ENCODE measurements around the gene CYP11A1. TPM values are rescaled to one million over a fixed set of nuclear protein-coding genes. Genes with fewer than 3 reads are reported as not detected.

The CYP11A1 gene
- total RNA-seq, 1 donor from 2014 or later, result 1.1 TPM

DNA sequence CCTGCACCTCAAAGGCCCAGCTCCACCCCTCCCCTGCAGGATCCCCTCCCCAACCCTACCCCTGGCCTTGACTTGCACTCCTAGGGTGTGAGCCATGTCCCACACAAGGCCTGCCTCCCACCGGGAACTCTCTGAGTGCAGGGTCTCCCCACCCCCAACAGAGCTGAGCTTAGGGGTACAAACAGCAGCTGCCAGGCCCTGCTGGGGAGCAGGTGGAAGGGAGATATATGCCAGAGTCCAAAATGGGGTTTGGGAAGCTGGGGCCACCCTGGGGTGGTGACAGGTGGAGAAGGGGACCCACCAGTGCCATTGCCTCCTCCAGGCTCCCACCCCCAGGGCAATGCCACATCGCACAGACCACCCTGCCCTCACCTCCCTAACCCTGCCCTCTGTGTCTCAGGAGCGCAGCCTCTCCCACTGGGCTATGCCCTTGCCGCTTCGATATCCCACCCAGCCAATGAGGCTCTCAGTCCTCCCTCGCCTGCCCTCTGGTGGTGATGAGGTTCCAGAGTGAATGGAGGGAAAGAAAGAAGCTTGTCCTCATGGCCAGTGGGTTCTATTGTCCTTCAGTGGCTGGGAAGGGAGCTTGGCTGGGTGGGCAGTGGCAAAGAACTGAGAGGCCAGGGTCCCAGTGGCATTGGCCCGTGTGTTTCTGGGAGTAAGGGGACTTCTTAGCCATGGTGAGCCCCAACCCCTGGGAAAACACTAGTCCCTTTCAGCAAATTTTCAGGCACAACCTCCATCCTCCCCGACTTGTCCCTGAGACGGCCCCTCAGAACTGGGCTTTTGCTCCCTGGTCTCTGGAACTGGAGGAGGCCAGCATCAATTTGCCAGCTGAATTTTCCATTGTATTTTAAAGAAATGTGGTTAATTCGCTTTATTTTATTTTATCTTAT lies 46.8 kb downstream of the CYP11A1 start:
- no peak for ATAC-seq
- H3K4me1 ChIP-seq, result peaks cover 1% of the 10 kb centered on the region
- H3K36me3 ChIP-seq, result no peaks in the 10 kb centered on the region
- TF ChIP-seq, protein P1, sequence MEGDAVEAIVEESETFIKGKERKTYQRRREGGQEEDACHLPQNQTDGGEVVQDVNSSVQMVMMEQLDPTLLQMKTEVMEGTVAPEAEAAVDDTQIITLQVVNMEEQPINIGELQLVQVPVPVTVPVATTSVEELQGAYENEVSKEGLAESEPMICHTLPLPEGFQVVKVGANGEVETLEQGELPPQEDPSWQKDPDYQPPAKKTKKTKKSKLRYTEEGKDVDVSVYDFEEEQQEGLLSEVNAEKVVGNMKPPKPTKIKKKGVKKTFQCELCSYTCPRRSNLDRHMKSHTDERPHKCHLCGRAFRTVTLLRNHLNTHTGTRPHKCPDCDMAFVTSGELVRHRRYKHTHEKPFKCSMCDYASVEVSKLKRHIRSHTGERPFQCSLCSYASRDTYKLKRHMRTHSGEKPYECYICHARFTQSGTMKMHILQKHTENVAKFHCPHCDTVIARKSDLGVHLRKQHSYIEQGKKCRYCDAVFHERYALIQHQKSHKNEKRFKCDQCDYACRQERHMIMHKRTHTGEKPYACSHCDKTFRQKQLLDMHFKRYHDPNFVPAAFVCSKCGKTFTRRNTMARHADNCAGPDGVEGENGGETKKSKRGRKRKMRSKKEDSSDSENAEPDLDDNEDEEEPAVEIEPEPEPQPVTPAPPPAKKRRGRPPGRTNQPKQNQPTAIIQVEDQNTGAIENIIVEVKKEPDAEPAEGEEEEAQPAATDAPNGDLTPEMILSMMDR (IDR thresholded peaks at IDR 0.05), result peak; percentile 50
- no peaks in the 10 kb centered on the region for H3K27me3 ChIP-seq
- no peak overlapping the region for H3K4me3 ChIP-seq
- intact Hi-C loops (cut with DNase I), result no loop called here
- H3K27ac ChIP-seq, result no peak overlapping the region
- no peak for DNase-seq
- H3K9me3 ChIP-seq, result no peaks in the 10 kb centered on the region

DNA sequence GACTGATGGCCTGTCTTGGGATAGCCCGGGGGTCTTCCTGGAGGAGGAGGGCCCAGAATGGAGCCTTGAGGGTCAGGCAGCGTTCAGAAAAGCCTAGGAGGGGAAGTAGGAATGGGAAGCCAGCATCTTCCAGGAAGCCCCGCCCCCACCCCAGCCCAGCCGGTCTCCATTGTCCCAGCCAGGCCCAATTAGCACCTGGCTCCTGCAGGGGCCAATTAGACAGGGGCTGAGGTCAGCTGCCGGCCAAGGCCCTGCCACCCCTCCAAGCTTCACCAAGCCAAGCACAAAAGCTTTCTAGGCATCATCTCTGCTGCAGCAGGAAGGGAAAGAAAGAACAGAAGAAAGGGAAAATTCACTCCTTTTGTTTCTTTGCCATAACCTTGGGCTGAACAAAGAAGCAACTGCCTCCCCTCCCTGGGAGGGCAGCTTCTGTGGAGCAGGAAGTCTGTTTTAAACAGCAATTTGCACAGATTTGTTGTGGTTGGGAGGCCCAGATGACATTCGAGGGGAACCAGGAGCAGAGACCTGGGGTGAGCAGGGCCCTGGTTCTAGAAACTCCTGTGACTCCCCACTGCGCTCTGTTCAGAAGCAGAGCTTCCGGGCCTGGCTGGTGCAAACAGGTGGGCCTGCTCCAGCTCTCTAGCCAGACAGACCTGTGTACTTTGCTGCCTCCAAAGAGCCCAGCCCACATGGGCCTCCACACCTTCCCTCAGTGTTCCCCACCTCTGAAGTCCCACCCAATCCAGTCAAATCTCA lies 47.7 kb downstream of the CYP11A1 start:
- no peaks in the 10 kb centered on the region for H3K9me3 ChIP-seq
- no peak overlapping the region for H3K4me3 ChIP-seq
- H3K27ac ChIP-seq, result no peak overlapping the region
- ATAC-seq (no peak), DNase-seq (no peak)
- TF ChIP-seq, protein P1 (IDR thresholded peaks at IDR 0.05), result no peak
- no peaks in the 10 kb centered on the region for H3K27me3 ChIP-seq
- peaks cover 2% of the 10 kb centered on the region for H3K4me1 ChIP-seq
- intact Hi-C loops (cut with DNase I), result no loop called here
- no peaks in the 10 kb centered on the region for H3K36me3 ChIP-seq

DNA sequence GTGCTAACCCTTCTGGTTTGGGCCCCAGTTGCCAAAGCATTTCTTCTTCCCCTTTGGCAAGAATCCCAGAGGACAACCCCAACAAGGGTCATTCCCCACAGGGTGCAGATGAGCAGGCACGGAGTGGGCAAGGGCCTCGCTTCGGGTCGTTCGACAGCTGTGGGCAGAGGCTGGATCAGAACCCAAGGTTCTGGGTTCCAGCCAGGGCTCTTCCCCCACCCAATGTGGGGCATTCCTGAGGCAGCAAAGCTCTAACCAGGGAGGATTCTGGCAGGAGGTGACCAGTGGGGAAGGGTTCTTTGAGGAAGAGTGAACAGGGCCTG lies 48.3 kb downstream of the CYP11A1 start:
- H3K4me1 ChIP-seq, result peaks cover 2% of the 10 kb centered on the region
- ATAC-seq (no peak), DNase-seq (no peak)
- intact Hi-C loops (cut with DNase I), result no loop called here
- no peak overlapping the region for H3K4me3 ChIP-seq
- no peak overlapping the region for H3K27ac ChIP-seq
- H3K9me3 ChIP-seq, result no peaks in the 10 kb centered on the region
- H3K27me3 ChIP-seq, result no peaks in the 10 kb centered on the region
- TF ChIP-seq, protein P1 (IDR thresholded peaks at IDR 0.05), result no peak
- no peaks in the 10 kb centered on the region for H3K36me3 ChIP-seq

DNA sequence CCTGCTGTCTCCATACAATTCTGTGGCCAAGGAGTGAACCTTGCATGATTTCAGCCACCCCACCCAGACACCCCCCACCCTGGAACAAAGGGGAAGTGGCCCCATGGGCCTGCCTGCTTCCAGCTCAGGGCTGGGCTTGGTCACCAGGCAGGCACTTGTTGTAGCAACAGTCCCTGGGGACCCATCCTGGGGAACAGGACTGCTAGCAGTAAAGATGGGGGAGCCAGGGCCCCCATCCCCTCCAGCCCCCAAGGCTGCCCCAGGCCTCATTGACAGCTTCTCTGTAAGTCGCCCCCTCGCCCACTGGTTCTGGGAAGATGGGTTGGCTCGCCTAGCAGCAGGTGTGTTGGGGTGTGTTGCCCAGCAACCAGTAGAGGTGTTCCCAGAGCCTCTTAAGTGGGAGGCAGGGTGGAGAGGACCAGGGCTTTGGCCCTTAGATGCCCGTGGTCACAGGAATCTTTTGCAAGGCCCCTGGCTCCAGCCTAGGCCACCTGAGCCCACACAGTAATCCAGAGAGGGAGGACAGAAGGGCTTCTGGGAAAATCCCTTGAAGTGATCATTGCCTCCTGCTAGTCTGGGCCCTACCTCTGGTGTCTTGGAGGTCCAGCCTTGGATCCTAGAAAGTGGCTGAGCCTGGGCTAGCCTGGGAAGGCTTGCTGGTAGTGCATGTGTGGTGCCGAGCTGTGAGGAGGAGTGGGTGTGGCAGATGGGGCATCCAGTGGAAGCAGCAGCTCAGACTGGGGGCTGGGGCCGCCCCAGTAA lies 48.9 kb downstream of the CYP11A1 start:
- H3K27ac ChIP-seq, result no peak overlapping the region
- DNase-seq (no peak), ATAC-seq (no peak)
- no peaks in the 10 kb centered on the region for H3K36me3 ChIP-seq
- no peaks in the 10 kb centered on the region for H3K9me3 ChIP-seq
- intact Hi-C loops (cut with DNase I), result no loop called here
- TF ChIP-seq, protein P1 (IDR thresholded peaks at IDR 0.05), result no peak
- H3K4me1 ChIP-seq, result peaks cover 2% of the 10 kb centered on the region
- no peak overlapping the region for H3K4me3 ChIP-seq
- no peaks in the 10 kb centered on the region for H3K27me3 ChIP-seq

DNA sequence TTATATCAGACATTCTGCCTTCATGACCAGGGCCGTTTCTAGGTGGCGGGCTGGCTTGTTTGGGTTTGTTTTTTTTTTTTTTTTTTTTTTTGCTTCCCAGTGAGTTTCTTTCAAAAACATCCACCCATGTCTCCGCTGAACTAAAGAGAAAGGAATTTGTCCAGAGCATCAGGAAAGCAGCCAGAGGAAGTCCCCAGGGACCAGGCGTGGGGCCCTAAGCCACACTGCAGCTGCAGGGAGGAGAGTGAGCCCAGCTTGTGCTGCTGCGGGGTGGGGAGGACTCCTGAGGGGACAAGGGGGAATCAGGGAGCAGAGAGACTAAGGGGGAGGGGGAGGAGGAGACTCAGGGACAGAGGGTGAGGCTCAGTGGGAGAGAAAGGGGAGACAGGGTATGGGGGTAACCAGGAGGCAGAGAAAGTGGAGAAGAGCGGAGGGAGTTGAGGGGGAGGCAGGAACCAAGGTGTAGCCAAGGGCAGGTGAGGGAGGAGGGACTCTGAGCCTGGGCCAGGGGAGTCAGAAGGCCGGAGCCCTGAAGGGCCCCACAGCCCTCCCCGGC lies 49.5 kb downstream of the CYP11A1 start:
- Histone ChIP-seq H3K27ac (peak overlapping the region; percentile 60), H3K4me1 (peaks cover 2% of the 10 kb centered on the region), H3K36me3 (no peaks in the 10 kb centered on the region), H3K9me3 (no peaks in the 10 kb centered on the region), H3K27me3 (no peaks in the 10 kb centered on the region), H3K4me3 (no peak overlapping the region)
- intact Hi-C loops (cut with DNase I), result no loop called here
- DNase-seq (no peak), ATAC-seq (no peak)
- TF ChIP-seq, protein P1 (IDR thresholded peaks at IDR 0.05), result no peak

Measured in upper lobe of right lung (tissue), 1 donor.